ENCODE results near the gene CDH26.

CDH26 gene

GRCh38 chr20:60011512-60012507 is 53.6 kb downstream of the CDH26 start:
- Mint-ChIP-seq H3K27me3 (ENCODE audit: low read depth) (peaks cover 27% of the 10 kb centered on the region), H3K4me1 (peaks cover 47% of the 10 kb centered on the region), H3K9me3 (peaks cover 17% of the 10 kb centered on the region), H3K36me3 (ENCODE audit: low read depth) (no peaks in the 10 kb centered on the region), H3K4me3 (no peak overlapping the region), H3K27ac (peak overlapping the region; percentile 32 to 85 (median 80))
- no peak for TF ChIP-seq CTCF (IDR thresholded peaks at IDR 0.05; ENCODE audit: unreplicated experiment in 3 of 3)

- peaks cover 22% of the 10 kb centered on the region for H3K27me3 Mint-ChIP-seq (ENCODE audit: low read depth)
- H3K4me1 Mint-ChIP-seq: peaks cover 36% of the 10 kb centered on the region
- no peak for TF ChIP-seq CTCF (IDR thresholded peaks at IDR 0.05; ENCODE audit: unreplicated experiment in 3 of 3)
- H3K4me3 Mint-ChIP-seq: no peak overlapping the region
- peak overlapping the region; percentile 24 to 76 (median 29) for H3K27ac Mint-ChIP-seq
- H3K9me3 Mint-ChIP-seq: peaks cover 29% of the 10 kb centered on the region
- no peaks in the 10 kb centered on the region for H3K36me3 Mint-ChIP-seq (ENCODE audit: low read depth)
These were observed 55.3 kb downstream of the CDH26 start for GRCh38 chr20:60013296-60014139.

- Mint-ChIP-seq H3K27me3 (ENCODE audit: low read depth) (peaks cover 15% of the 10 kb centered on the region), H3K27ac (no peak overlapping the region), H3K9me3 (peaks cover 43% of the 10 kb centered on the region), H3K4me3 (no peak overlapping the region), H3K4me1 (peaks cover 23% of the 10 kb centered on the region), H3K36me3 (ENCODE audit: low read depth) (no peaks in the 10 kb centered on the region)
- TF ChIP-seq CTCF (IDR thresholded peaks at IDR 0.05; ENCODE audit: unreplicated experiment in 3 of 3): no peak
These were observed 58.2 kb downstream of the CDH26 start for GRCh38 chr20:60016406-60016805.

GRCh38 chr20:60020251-60020650 is 62.0 kb downstream of the CDH26 start:
- no peaks in the 10 kb centered on the region for H3K36me3 Mint-ChIP-seq (ENCODE audit: low read depth)
- H3K27me3 Mint-ChIP-seq (ENCODE audit: low read depth): peaks cover 8% of the 10 kb centered on the region
- H3K4me3 Mint-ChIP-seq: no peak overlapping the region
- peaks cover 41% of the 10 kb centered on the region for H3K9me3 Mint-ChIP-seq
- no peak overlapping the region for H3K27ac Mint-ChIP-seq
- TF ChIP-seq CTCF (IDR thresholded peaks at IDR 0.05; ENCODE audit: unreplicated experiment in 3 of 3): no peak
- H3K4me1 Mint-ChIP-seq: no peaks in the 10 kb centered on the region

GRCh38 chr20:60021104-60021503 is 62.9 kb downstream of the CDH26 start:
- Mint-ChIP-seq H3K27me3 (ENCODE audit: low read depth) (peaks cover 11% of the 10 kb centered on the region), H3K36me3 (ENCODE audit: low read depth) (no peaks in the 10 kb centered on the region)

More at GRCh38 chr20:60021104-60021503, 62.9 kb downstream of the CDH26 start:
- H3K4me3 Mint-ChIP-seq: no peak overlapping the region
- H3K4me1 Mint-ChIP-seq: no peaks in the 10 kb centered on the region
- TF ChIP-seq CTCF (IDR thresholded peaks at IDR 0.05; ENCODE audit: unreplicated experiment in 3 of 3): no peak
- peaks cover 34% of the 10 kb centered on the region for H3K9me3 Mint-ChIP-seq
- H3K27ac Mint-ChIP-seq: no peak overlapping the region

Measured in nephron (organoid).